ENCODE data around the gene SLC24A5.

SLC24A5 gene

DNA sequence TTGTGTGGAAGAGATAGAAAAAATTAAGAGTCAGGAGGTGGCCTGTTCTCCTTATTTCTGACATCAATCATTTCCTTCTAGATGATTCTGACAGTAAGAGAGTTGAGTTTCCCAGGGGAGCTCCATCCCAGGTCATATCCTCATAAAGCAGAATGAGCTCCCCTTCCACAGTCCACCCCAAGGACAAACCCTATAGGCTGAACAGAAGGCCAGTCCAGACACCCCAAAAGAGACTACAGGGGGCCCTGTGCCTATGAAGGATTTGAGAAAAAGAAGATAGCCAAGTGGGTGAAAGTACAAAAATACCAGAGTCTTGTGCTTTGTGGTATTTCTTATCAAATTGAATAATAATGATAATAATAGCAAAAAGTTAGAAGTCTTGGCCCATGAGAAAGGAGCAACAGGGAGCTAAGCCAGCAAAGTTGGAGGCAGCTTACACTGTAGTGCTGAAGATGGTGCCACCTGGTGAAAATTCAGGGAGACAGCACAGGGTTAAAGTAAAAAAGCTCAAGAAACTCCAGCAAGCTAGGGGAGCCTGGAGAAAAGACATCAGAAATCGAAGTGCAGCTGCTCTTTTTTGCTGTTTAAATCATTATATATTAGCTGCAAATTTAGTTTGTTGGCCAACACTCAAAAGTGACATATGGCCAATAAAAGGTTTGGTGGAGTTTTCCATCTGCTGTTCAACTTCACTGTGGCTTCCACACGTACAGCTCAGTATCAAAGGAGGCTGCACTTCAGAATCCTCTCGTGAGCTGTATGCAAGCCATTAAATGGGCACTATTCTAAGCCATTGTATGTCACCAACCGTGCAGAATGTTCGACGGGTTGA lies 35.8 kb upstream of the SLC24A5 start:
- TF ChIP-seq RAD21 (IDR thresholded peaks at IDR 0.05; ENCODE audit: low read depth) (peak; percentile 64), YY1 (IDR thresholded peaks at IDR 0.05; ENCODE audit: low read depth) (no peak)

GRCh38 chr15:48085591-48085930 lies 35.2 kb upstream of the SLC24A5 start:
- TF ChIP-seq NFIC (IDR thresholded peaks at IDR 0.05): no peak
- TF ChIP-seq MAX (IDR thresholded peaks at IDR 0.05): no peak
- no peak for TF ChIP-seq TAF1 (IDR thresholded peaks at IDR 0.05; ENCODE audit: low read depth)
- TF ChIP-seq EGR1 (IDR thresholded peaks at IDR 0.05): no peak
- no peak for TF ChIP-seq YY1 (IDR thresholded peaks at IDR 0.05; ENCODE audit: low read depth)

GRCh38 chr15:48086133-48086532 lies 34.7 kb upstream of the SLC24A5 start:
- TF ChIP-seq CEBPB (IDR thresholded peaks at IDR 0.05) (no peak), RAD21 (IDR thresholded peaks at IDR 0.05; ENCODE audit: low read depth) (no peak), EGR1 (IDR thresholded peaks at IDR 0.05) (no peak), NFIC (IDR thresholded peaks at IDR 0.05) (no peak), MAX (IDR thresholded peaks at IDR 0.05) (no peak), EP300 (IDR thresholded peaks at IDR 0.05; ENCODE audit: borderline replicate concordance) (no peak), FOXM1 (IDR thresholded peaks at IDR 0.05; ENCODE audit: borderline replicate concordance, low read depth) (no peak), TEAD4 (IDR thresholded peaks at IDR 0.05) (no peak), ZBTB7A (IDR thresholded peaks at IDR 0.05; ENCODE audit: low read depth) (no peak), CREB1 (IDR thresholded peaks at IDR 0.05; ENCODE audit: low read depth) (no peak), TCF12 (IDR thresholded peaks at IDR 0.05; ENCODE audit: low read depth) (no peak), YY1 (IDR thresholded peaks at IDR 0.05; ENCODE audit: low read depth) (no peak), TAF1 (IDR thresholded peaks at IDR 0.05; ENCODE audit: low read depth) (no peak)
- TF ChIP-seq, protein P1, sequence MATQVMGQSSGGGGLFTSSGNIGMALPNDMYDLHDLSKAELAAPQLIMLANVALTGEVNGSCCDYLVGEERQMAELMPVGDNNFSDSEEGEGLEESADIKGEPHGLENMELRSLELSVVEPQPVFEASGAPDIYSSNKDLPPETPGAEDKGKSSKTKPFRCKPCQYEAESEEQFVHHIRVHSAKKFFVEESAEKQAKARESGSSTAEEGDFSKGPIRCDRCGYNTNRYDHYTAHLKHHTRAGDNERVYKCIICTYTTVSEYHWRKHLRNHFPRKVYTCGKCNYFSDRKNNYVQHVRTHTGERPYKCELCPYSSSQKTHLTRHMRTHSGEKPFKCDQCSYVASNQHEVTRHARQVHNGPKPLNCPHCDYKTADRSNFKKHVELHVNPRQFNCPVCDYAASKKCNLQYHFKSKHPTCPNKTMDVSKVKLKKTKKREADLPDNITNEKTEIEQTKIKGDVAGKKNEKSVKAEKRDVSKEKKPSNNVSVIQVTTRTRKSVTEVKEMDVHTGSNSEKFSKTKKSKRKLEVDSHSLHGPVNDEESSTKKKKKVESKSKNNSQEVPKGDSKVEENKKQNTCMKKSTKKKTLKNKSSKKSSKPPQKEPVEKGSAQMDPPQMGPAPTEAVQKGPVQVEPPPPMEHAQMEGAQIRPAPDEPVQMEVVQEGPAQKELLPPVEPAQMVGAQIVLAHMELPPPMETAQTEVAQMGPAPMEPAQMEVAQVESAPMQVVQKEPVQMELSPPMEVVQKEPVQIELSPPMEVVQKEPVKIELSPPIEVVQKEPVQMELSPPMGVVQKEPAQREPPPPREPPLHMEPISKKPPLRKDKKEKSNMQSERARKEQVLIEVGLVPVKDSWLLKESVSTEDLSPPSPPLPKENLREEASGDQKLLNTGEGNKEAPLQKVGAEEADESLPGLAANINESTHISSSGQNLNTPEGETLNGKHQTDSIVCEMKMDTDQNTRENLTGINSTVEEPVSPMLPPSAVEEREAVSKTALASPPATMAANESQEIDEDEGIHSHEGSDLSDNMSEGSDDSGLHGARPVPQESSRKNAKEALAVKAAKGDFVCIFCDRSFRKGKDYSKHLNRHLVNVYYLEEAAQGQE (IDR thresholded peaks at IDR 0.05; ENCODE audit: low read depth): no peak
- TF ChIP-seq, protein P2, sequence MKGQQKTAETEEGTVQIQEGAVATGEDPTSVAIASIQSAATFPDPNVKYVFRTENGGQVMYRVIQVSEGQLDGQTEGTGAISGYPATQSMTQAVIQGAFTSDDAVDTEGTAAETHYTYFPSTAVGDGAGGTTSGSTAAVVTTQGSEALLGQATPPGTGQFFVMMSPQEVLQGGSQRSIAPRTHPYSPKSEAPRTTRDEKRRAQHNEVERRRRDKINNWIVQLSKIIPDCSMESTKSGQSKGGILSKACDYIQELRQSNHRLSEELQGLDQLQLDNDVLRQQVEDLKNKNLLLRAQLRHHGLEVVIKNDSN (IDR thresholded peaks at IDR 0.05): no peak

DNA sequence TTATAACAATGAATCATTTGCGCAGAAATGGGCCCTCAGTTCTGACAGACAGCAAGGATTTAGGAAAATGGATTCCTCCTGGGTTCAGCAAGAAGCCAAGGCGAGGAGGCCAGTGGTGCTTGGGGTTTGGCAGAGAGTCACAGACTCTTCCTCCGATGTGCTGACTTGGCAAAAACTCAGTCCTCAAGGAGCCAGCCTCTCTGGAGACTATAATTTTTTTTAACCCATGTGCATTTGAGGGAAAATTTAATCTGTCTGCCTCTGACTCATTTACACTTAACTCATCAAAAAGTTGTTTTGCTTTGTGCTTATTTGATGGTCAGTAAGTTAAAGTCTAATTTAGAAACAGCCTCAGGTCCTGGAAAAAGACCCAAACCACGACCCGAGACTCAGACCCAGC lies 34.2 kb upstream of the SLC24A5 start:
- TF ChIP-seq FOXM1 (IDR thresholded peaks at IDR 0.05; ENCODE audit: borderline replicate concordance, low read depth): no peak
- no peak for TF ChIP-seq EGR1 (IDR thresholded peaks at IDR 0.05)
- TF ChIP-seq EP300 (IDR thresholded peaks at IDR 0.05; ENCODE audit: borderline replicate concordance): no peak
- TF ChIP-seq TEAD4 (IDR thresholded peaks at IDR 0.05): no peak
- TF ChIP-seq, protein P2 (IDR thresholded peaks at IDR 0.05): no peak
- TF ChIP-seq MAX (IDR thresholded peaks at IDR 0.05): no peak
- TF ChIP-seq, protein P1 (IDR thresholded peaks at IDR 0.05; ENCODE audit: low read depth): no peak
- no peak for TF ChIP-seq YY1 (IDR thresholded peaks at IDR 0.05; ENCODE audit: low read depth)

- TF ChIP-seq FOXM1 (IDR thresholded peaks at IDR 0.05; ENCODE audit: borderline replicate concordance, low read depth) (no peak), YY1 (IDR thresholded peaks at IDR 0.05; ENCODE audit: low read depth) (no peak), ZBTB7A (IDR thresholded peaks at IDR 0.05; ENCODE audit: low read depth) (no peak), MAX (IDR thresholded peaks at IDR 0.05) (no peak), EGR1 (IDR thresholded peaks at IDR 0.05) (no peak), TCF12 (IDR thresholded peaks at IDR 0.05; ENCODE audit: low read depth) (no peak)
These were observed 32.9 kb upstream of the SLC24A5 start for GRCh38 chr15:48087844-48088243.

DNA sequence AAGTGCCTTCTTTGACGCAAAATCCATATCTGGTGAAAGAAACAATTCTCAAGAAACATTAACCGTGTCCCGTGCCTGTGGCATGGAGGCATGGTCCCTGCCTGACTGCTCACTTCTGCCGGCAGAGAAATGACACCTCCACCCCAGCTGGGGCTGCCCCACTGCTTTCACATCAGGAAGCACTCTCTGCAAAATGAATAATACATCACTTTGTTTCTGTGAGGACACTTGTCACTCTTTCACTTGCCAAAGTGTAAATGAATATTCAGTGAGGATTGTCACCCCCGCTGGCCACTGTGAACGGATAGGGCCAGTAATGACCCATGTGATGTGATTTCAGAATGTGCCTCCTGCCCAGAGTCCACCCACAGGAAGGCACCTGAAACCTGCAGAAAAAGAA lies 31.1 kb upstream of the SLC24A5 start:
- TF ChIP-seq TEAD4 (IDR thresholded peaks at IDR 0.05): no peak
- TF ChIP-seq, protein P2 (IDR thresholded peaks at IDR 0.05): no peak
- no peak for TF ChIP-seq YY1 (IDR thresholded peaks at IDR 0.05; ENCODE audit: low read depth)
- TF ChIP-seq TCF12 (IDR thresholded peaks at IDR 0.05; ENCODE audit: low read depth): no peak
- TF ChIP-seq NFIC (IDR thresholded peaks at IDR 0.05): no peak
- no peak for TF ChIP-seq RAD21 (IDR thresholded peaks at IDR 0.05; ENCODE audit: low read depth)
- TF ChIP-seq FOXM1 (IDR thresholded peaks at IDR 0.05; ENCODE audit: borderline replicate concordance, low read depth): no peak
- TF ChIP-seq TAF1 (IDR thresholded peaks at IDR 0.05; ENCODE audit: low read depth): no peak
- no peak for TF ChIP-seq EP300 (IDR thresholded peaks at IDR 0.05; ENCODE audit: borderline replicate concordance)
- TF ChIP-seq, protein P1 (IDR thresholded peaks at IDR 0.05; ENCODE audit: low read depth): no peak
- TF ChIP-seq CREB1 (IDR thresholded peaks at IDR 0.05; ENCODE audit: low read depth): no peak
- TF ChIP-seq EGR1 (IDR thresholded peaks at IDR 0.05): no peak

Data from Ishikawa (cell line).